Measurements from ENCODE around the gene RALGPS2.
"Not testable (repeated sequence)": the region's sequence is repeated elsewhere in the genome, so short reads cannot be mapped to it uniquely, and the experiment has no call there.

The RALGPS2 gene

GRCh38 chr1:178944729-178945128, 219.7 kb downstream of the RALGPS2 start:
- DNase-seq (ENCODE audit: low read depth) = no peak

- DNase-seq (ENCODE audit: low read depth) = no peak
Measured at GRCh38 chr1:178945763-178946266, 220.8 kb downstream of the RALGPS2 start.

- no peak for DNase-seq (ENCODE audit: low read depth)
Measured at GRCh38 chr1:178946416-178946815, 221.4 kb downstream of the RALGPS2 start.

- DNase-seq (ENCODE audit: low read depth) = no peak
Measured at GRCh38 chr1:178946855-178947676, 222.0 kb downstream of the RALGPS2 start.

GRCh38 chr1:178947677-178947981, 222.6 kb downstream of the RALGPS2 start:
- no peak for DNase-seq (ENCODE audit: low read depth)

- no peak for DNase-seq (ENCODE audit: low read depth)
Measured at GRCh38 chr1:178948676-178949075, 223.6 kb downstream of the RALGPS2 start.

GRCh38 chr1:178949866-178950265, 224.8 kb downstream of the RALGPS2 start:
- DNase-seq (ENCODE audit: low read depth) = not testable (repeated sequence)

GRCh38 chr1:178951600-178951999, 226.6 kb downstream of the RALGPS2 start:
- DNase-seq (ENCODE audit: low read depth) = no peak

GRCh38 chr1:178953034-178953433, 228.0 kb downstream of the RALGPS2 start:
- DNase-seq (ENCODE audit: low read depth) = no peak

GRCh38 chr1:178953538-178954324, 228.7 kb downstream of the RALGPS2 start:
- DNase-seq (ENCODE audit: low read depth) = no peak

- no peak for DNase-seq (ENCODE audit: low read depth)
Measured at GRCh38 chr1:178954325-178954690, 229.3 kb downstream of the RALGPS2 start.

- no peak for DNase-seq (ENCODE audit: low read depth)
Measured at GRCh38 chr1:178954937-178955336, 229.9 kb downstream of the RALGPS2 start.

GRCh38 chr1:178955391-178955954, 230.4 kb downstream of the RALGPS2 start:
- no peak for DNase-seq (ENCODE audit: low read depth)

- no peak for DNase-seq (ENCODE audit: low read depth)
Measured at GRCh38 chr1:178958491-178958890, 233.4 kb downstream of the RALGPS2 start.

- no peak for DNase-seq (ENCODE audit: low read depth)
Measured at GRCh38 chr1:178959543-178960460, 234.8 kb downstream of the RALGPS2 start.

GRCh38 chr1:178960482-178961240, 235.6 kb downstream of the RALGPS2 start:
- no peak for DNase-seq (ENCODE audit: low read depth)

- DNase-seq (ENCODE audit: low read depth) = no peak
Measured at GRCh38 chr1:178961331-178961730, 236.3 kb downstream of the RALGPS2 start.

- DNase-seq (ENCODE audit: low read depth) = no peak
Measured at GRCh38 chr1:178961868-178962267, 236.8 kb downstream of the RALGPS2 start.

GRCh38 chr1:178962853-178963711, 238.0 kb downstream of the RALGPS2 start:
- no peak for DNase-seq (ENCODE audit: low read depth)

Measured in stimulated activated CD4-positive, alpha-beta T cell treated with anti-CD3 and anti-CD28 coated beads, Interleukin-2, amount 100 ng/mL, for 4 hours (primary cell).